GM13977 (cell line): ENCODE results near the gene KLHDC10.

ENCODE experiments used
- DNase-seq: peaks from one replicate; pipeline ENCODE4 v3.0.0; 2012; ENCODE audit warnings: low spot score
- CTCF ChIP-seq: IDR thresholded peaks from 2 replicates; pipeline ENCODE4 v1.5.1; 2012; ENCODE audit warnings: mild to moderate bottlenecking, control low read depth; ENCODE audit not compliant: insufficient read depth; ENCODE audit errors: extremely low read depth, missing control alignments
- in situ Hi-C: fragments of 300-500 bp; cut with MboI; formaldehyde crosslinking; loops from one replicate; pipeline ENCODE4 v1.12.0; 2022; ENCODE audit warnings: low sequenced_read_pairs, low pct_unique_long_range_greater_than_20kb, mixed read lengths, inconsistent platforms; ENCODE audit not compliant: unreplicated experiment

The KLHDC10 gene

GRCh38 chr7:130131191-130131834 is 61.0 kb downstream of the KLHDC10 start:
- no peak for TF ChIP-seq CTCF
- in situ Hi-C loops = no loop called here
- DNase-seq = no peak

- DNase-seq = no peak
- in situ Hi-C loops = no loop called here
Measured at GRCh38 chr7:130131964-130132875, 61.9 kb downstream of the KLHDC10 start.

GRCh38 chr7:130133029-130133782 is 62.9 kb downstream of the KLHDC10 start:
- no peak for TF ChIP-seq CTCF
- in situ Hi-C loops = no loop called here
- DNase-seq = no peak

More at GRCh38 chr7:130131964-130132875, 61.9 kb downstream of the KLHDC10 start:
- TF ChIP-seq CTCF = no peak

GRCh38 chr7:130134106-130134636 is 63.8 kb downstream of the KLHDC10 start:
- DNase-seq = no peak
- TF ChIP-seq CTCF = no peak
- in situ Hi-C loops = no loop called here

- in situ Hi-C loops = no loop called here
- no peak for DNase-seq
- TF ChIP-seq CTCF = no peak
Measured at GRCh38 chr7:130134726-130135125, 64.4 kb downstream of the KLHDC10 start.
